OCI-LY1 (cell line): Measurements from ENCODE around the gene ADARB2.

Experiments used
- H2AFZ ChIP-seq: fragments of 200-600 bp; sonication (generic), shearing (Covaris generic); 2 replicates; pipeline ENCODE4 v1.6.0; 2014; ENCODE audit warnings: antibody characterized with exemption, mild to moderate bottlenecking, low read length
- H3F3A ChIP-seq: fragments of 200-600 bp; sonication (generic), shearing (Covaris generic); 2 replicates; pipeline ENCODE4 v1.6.0; 2014; ENCODE audit warnings: mild to moderate bottlenecking, antibody characterized with exemption, low read length, moderate library complexity; ENCODE audit not compliant: insufficient read depth
- H3K27ac ChIP-seq: fragments of 200-600 bp; sonication (generic); 2 replicates; pipeline ENCODE4 v1.5.1; 2014; ENCODE audit warnings: low read length, mixed run types, mild to moderate bottlenecking, low read depth; ENCODE audit not compliant: poor library complexity, severe bottlenecking
- H3K27me3 ChIP-seq: fragments of 200-600 bp; sonication (generic); 2 replicates; pipeline ENCODE4 v1.6.0; 2014; ENCODE audit warnings: antibody characterized with exemption, mild to moderate bottlenecking, low read length, moderate library complexity; ENCODE audit not compliant: insufficient read depth
- H3K36me3 ChIP-seq: fragments of 200-600 bp; sonication (generic); 2 replicates; pipeline ENCODE4 v1.6.1; 2014; ENCODE audit warnings: mild to moderate bottlenecking, antibody characterized with exemption, low read length, moderate library complexity, mixed read lengths; ENCODE audit not compliant: insufficient read depth
- H3K4me1 ChIP-seq: fragments of 200-600 bp; sonication (generic); 2 replicates; pipeline ENCODE4 v1.5.1; 2014; ENCODE audit warnings: mild to moderate bottlenecking, low read length, moderate library complexity; ENCODE audit not compliant: insufficient read depth, severe bottlenecking
- H3K4me2 ChIP-seq: fragments of 200-600 bp; sonication (generic), shearing (Covaris generic); 2 replicates; pipeline ENCODE4 v1.6.1; 2014; ENCODE audit warnings: low read length
- H3K4me3 ChIP-seq: fragments of 200-600 bp; sonication (generic); 2 replicates; pipeline ENCODE4 v1.5.1; 2014; ENCODE audit warnings: low read length, low read depth, mild to moderate bottlenecking, mixed read lengths; ENCODE audit not compliant: poor library complexity, severe bottlenecking
- H3K79me2 ChIP-seq: fragments of 200-600 bp; shearing (Covaris generic); 2 replicates; pipeline ENCODE4 v1.6.1; 2016; ENCODE audit warnings: mixed run types, low read length, mixed read lengths; ENCODE audit not compliant: insufficient read depth
- H3K9ac ChIP-seq: fragments of 200-600 bp; sonication (generic), shearing (Covaris generic); 2 replicates; pipeline ENCODE4 v1.6.1; 2014; ENCODE audit warnings: mild to moderate bottlenecking, low read length, mixed read lengths
- H3K9me2 ChIP-seq: fragments of 200-600 bp; sonication (generic), shearing (Covaris generic); 2 replicates; pipeline ENCODE4 v1.6.1; 2014; ENCODE audit warnings: low read depth, mild to moderate bottlenecking, low read length, mixed read lengths
- H3K9me3 ChIP-seq: fragments of 200-600 bp; shearing (Covaris generic); 2 replicates; pipeline ENCODE4 v1.6.1; 2014; ENCODE audit warnings: low read length, mixed read lengths
- H4K20me1 ChIP-seq: fragments of 200-600 bp; sonication (generic), shearing (Covaris generic); 2 replicates; pipeline ENCODE4 v1.6.0; 2016; ENCODE audit warnings: mild to moderate bottlenecking, low read length; ENCODE audit not compliant: insufficient read depth
- EZH2 ChIP-seq: fragments of 200-600 bp; sonication (generic), shearing (Covaris generic); IDR thresholded peaks from 2 replicates; pipeline ENCODE4 v1.8.0; 2017; ENCODE audit warnings: borderline replicate concordance, mixed run types, mild to moderate bottlenecking, antibody characterized with exemption, low read length, moderate library complexity, mixed read lengths
- TF ChIP-seq, protein P1 (sequence below): fragments of 200-600 bp; sonication (generic), shearing (Covaris generic); IDR thresholded peaks from 2 replicates; pipeline ENCODE4 v1.5.1; 2017; ENCODE audit warnings: mild to moderate bottlenecking, antibody characterized with exemption, low read length, moderate library complexity, mixed read lengths

ADARB2 gene

DNA sequence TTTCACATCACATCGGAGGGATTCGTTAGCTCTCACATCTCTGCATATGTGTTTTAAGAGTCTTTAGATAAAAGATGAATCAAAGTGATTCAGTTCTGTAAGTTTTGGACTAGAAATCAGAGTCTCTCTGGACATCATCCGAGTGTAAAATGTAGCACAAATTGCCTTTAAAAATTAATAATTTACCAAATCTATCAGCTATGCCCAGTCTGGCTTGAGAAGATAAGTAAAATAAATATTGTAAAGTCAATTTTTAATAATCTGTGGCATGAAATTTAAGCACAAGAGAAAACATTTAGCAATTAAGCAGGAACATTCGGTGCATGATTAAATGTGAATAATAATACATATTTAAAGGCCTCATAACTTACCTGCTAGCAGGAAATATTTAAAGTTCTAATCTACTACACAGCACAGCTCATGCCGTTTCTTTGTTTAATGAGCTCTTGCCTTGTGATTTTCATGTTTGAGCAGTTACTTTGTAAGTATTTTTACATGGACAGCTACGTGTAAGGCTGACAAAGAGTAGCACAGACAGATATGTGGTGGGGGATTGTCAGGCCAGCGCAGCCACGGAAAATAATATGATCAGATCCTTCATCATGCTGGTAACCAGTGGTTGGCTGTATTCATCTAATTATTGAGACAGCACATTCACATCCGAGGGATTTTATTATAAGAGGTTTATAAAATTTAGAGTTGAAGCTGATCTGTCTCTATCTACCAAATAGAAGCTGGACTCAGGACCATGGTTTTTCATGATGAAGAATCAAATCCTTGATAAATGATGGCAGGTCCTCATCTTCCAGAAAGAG is 317.3 kb downstream of the ADARB2 start:
- Histone ChIP-seq H3K79me2 (no peaks in the 10 kb centered on the region), H3K27ac (peak overlapping the region; percentile 96), H3K9me3 (no peaks in the 10 kb centered on the region), H3K4me3 (peak overlapping the region; percentile 58), H4K20me1 (no peaks in the 10 kb centered on the region), H3K27me3 (no peaks in the 10 kb centered on the region), H2AFZ (no peak overlapping the region), H3K4me1 (peaks cover 63% of the 10 kb centered on the region), H3K9ac (peak overlapping the region; percentile 76), H3F3A (no peaks in the 10 kb centered on the region), H3K36me3 (no peaks in the 10 kb centered on the region), H3K4me2 (peak overlapping the region; percentile 90), H3K9me2 (no peaks in the 10 kb centered on the region)
- TF ChIP-seq, protein P1, sequence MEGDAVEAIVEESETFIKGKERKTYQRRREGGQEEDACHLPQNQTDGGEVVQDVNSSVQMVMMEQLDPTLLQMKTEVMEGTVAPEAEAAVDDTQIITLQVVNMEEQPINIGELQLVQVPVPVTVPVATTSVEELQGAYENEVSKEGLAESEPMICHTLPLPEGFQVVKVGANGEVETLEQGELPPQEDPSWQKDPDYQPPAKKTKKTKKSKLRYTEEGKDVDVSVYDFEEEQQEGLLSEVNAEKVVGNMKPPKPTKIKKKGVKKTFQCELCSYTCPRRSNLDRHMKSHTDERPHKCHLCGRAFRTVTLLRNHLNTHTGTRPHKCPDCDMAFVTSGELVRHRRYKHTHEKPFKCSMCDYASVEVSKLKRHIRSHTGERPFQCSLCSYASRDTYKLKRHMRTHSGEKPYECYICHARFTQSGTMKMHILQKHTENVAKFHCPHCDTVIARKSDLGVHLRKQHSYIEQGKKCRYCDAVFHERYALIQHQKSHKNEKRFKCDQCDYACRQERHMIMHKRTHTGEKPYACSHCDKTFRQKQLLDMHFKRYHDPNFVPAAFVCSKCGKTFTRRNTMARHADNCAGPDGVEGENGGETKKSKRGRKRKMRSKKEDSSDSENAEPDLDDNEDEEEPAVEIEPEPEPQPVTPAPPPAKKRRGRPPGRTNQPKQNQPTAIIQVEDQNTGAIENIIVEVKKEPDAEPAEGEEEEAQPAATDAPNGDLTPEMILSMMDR: no peak
- TF ChIP-seq EZH2: no peak

DNA sequence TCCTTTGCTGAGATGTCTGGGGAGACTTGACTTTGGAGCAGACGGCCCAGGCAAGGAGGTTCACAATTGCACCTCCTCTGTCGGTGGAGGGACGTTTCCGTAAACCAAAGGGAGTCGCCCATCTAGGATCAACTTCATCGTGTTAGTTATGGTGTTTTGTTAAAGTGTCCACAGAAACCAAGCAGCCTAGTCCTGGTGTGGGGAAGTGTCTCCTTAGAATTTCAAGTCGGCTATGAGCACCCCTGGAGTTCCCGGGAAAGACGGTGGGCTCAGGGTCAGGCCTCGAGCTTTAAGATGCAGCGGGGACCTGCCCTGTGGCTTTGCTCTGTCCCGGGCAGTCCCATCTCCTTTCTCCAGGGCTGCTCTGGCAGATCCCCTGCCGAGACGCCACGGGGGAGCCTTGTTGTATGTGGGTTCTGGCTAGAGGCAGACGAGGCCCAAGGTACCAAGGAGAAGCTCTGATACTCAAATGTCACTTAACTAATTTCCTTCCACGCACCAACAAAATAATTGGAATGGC is 319.2 kb downstream of the ADARB2 start:
- H3K27ac ChIP-seq: no peak overlapping the region
- no peaks in the 10 kb centered on the region for H3K79me2 ChIP-seq
- no peak overlapping the region for H3K4me2 ChIP-seq
- no peaks in the 10 kb centered on the region for H3F3A ChIP-seq
- no peaks in the 10 kb centered on the region for H3K9me2 ChIP-seq
- H3K4me1 ChIP-seq: peaks cover 54% of the 10 kb centered on the region
- no peaks in the 10 kb centered on the region for H4K20me1 ChIP-seq
- H3K9ac ChIP-seq: no peak overlapping the region
- no peaks in the 10 kb centered on the region for H3K9me3 ChIP-seq
- TF ChIP-seq, protein P1: no peak
- TF ChIP-seq EZH2: no peak
- no peaks in the 10 kb centered on the region for H3K27me3 ChIP-seq
- no peaks in the 10 kb centered on the region for H3K36me3 ChIP-seq
- no peak overlapping the region for H2AFZ ChIP-seq
- no peak overlapping the region for H3K4me3 ChIP-seq

DNA sequence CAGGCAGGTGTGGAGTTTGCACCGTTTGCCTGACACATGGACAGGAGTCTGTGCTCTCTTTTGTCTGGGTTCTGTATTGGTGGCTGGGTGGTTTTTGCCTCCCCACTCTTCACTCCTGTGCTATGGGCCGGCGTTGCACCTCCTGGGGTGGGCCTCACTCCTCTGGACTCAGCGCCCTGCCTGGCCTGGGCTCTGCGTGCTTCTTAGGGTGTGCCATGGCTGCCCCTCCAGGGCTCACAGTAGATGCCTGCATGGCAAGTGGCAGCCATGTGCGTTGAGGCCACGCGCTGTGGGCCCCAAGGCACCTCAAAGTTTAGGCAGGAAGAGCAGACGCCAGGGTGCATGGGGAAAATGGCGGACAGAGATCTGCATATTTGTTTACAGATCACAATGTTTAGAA is 319.8 kb downstream of the ADARB2 start:
- H3K27me3 ChIP-seq: no peaks in the 10 kb centered on the region
- peak overlapping the region; percentile 19 for H3K27ac ChIP-seq
- no peaks in the 10 kb centered on the region for H3F3A ChIP-seq
- TF ChIP-seq, protein P1: no peak
- TF ChIP-seq EZH2: no peak
- no peaks in the 10 kb centered on the region for H3K9me2 ChIP-seq
- no peak overlapping the region for H2AFZ ChIP-seq
- H3K79me2 ChIP-seq: no peaks in the 10 kb centered on the region
- no peaks in the 10 kb centered on the region for H3K9me3 ChIP-seq
- no peak overlapping the region for H3K4me2 ChIP-seq
- peaks cover 54% of the 10 kb centered on the region for H3K4me1 ChIP-seq
- H3K36me3 ChIP-seq: no peaks in the 10 kb centered on the region
- no peak overlapping the region for H3K4me3 ChIP-seq
- no peaks in the 10 kb centered on the region for H4K20me1 ChIP-seq
- H3K9ac ChIP-seq: no peak overlapping the region
